Measurements from ENCODE around the gene GNAQ.

The GNAQ gene

GRCh38 chr9:77807846-77808750 is 223.5 kb downstream of the GNAQ start:
- no peak for DNase-seq

GRCh38 chr9:77807281-77807683 is 224.3 kb downstream of the GNAQ start:
- DNase-seq = no peak

- DNase-seq = no peak
Observed at GRCh38 chr9:77806741-77807140, 224.9 kb downstream of the GNAQ start.

GRCh38 chr9:77805810-77806209 is 225.8 kb downstream of the GNAQ start:
- no peak for DNase-seq

- DNase-seq = no peak
Observed at GRCh38 chr9:77803423-77803822, 228.2 kb downstream of the GNAQ start.

GRCh38 chr9:77802515-77803293 is 228.9 kb downstream of the GNAQ start:
- DNase-seq = no peak

GRCh38 chr9:77802064-77802463 is 229.5 kb downstream of the GNAQ start:
- DNase-seq = no peak

- no peak for DNase-seq
Observed at GRCh38 chr9:77800924-77801551, 230.6 kb downstream of the GNAQ start.

GRCh38 chr9:77798140-77798539 is 233.5 kb downstream of the GNAQ start:
- DNase-seq = no peak

- no peak for DNase-seq
Observed at GRCh38 chr9:77794985-77795384, 236.6 kb downstream of the GNAQ start.

GRCh38 chr9:77793849-77794248 is 237.8 kb downstream of the GNAQ start:
- no peak for DNase-seq

- DNase-seq = no peak
Observed at GRCh38 chr9:77789891-77790290, 241.7 kb downstream of the GNAQ start.

GRCh38 chr9:77785341-77785740 is 246.3 kb downstream of the GNAQ start:
- no peak for DNase-seq

GRCh38 chr9:77783518-77783917 is 248.1 kb downstream of the GNAQ start:
- DNase-seq = no peak

- no peak for DNase-seq
Observed at GRCh38 chr9:77779010-77779409, 252.6 kb downstream of the GNAQ start.

- no peak for DNase-seq
Observed at GRCh38 chr9:77773381-77773780, 258.2 kb downstream of the GNAQ start.

GRCh38 chr9:77772646-77773045 is 259.0 kb downstream of the GNAQ start:
- DNase-seq = no peak

- no peak for DNase-seq
Observed at GRCh38 chr9:77771171-77771570, 260.4 kb downstream of the GNAQ start.

- no peak for DNase-seq
Observed at GRCh38 chr9:77770340-77770739, 261.3 kb downstream of the GNAQ start.

- DNase-seq = no peak
Observed at GRCh38 chr9:77769246-77769645, 262.4 kb downstream of the GNAQ start.

- no peak for DNase-seq
Observed at GRCh38 chr9:77766587-77766986, 265.0 kb downstream of the GNAQ start.

GRCh38 chr9:77765781-77766259 is 265.8 kb downstream of the GNAQ start:
- no peak for DNase-seq
